Measurements from ENCODE around the gene EMC9.

Gene EMC9

DNA sequence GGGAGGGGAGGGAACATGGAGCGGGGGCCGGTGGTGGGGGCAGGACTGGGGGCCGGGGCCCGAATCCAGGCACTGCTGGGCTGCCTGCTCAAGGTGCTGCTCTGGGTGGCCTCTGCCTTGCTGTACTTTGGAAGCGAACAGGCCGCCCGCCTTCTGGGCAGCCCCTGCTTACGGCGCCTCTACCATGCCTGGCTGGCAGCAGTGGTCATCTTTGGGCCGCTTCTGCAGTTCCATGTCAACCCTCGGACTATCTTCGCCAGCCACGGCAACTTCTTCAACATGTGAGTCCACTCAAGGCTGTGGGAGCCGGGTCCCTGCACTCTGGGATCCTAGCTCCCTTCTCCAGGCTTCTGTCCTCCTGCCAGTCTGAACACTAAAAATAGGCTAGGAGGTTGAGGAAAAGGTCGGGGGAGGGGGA lies 9.8 kb downstream of the EMC9 start:
- no peak for DNase-seq (ENCODE audit: low read depth in 2 of 2)

DNA sequence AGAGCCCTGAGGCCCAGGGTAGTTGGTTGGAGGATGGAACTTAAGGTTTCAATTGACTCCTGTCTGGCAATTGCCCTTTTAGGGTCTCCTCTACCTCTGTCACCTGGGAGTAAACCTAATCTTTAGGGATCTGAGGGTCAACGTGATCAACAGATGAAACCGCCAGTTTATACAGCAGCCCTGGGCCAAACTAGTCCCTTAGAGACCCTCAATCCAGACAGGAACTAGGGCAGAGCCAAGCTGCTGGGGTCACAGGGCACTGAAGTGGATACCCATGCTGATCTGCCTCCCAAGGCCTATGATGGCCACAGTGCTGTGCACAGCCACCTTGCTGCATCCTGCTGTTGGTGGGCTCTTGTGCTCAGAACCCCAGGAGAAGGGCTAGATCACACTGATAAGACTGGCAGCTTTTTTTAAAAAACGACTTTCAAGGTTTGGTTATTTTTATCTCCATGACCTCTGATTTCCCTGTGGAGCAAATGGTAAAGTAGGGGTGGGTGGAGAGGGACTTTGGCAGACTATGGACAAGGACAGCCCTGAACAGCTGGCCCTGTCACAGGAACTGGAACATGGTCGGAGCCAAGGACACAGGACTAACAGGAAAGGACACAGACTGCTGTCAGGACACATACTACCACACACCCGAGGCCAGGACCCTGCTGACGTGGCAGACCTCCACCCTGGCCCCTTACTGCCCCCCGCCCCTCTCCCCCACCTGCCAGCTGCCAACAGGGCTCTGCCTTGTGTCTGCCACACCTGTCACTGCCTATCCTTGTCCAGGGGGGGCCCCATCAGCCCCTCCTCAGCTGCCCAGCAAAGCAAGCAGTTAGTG lies 10.5 kb downstream of the EMC9 start:
- no peak for DNase-seq (ENCODE audit: low read depth in 2 of 2)

DNA sequence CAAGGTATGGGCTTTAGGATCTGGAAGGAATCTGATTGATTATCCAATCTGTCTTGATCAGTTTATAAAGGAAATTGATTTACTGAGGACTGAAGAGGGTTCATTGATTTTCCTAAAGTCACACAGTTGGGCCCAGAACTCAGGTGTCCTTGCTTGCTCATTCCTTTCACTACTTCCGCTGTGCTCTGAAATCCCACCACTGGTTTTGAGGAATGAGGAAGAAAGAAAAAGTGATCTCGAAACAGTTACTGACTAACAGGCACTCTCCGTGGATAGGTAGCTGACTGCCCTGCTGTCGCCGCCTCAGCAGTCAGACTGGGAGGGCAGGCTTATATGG lies 11.0 kb downstream of the EMC9 start, which contains the start of gene FITM1:
FITM1 (plus strand) TSS at position 280 of the 337 bp plus-strand sequence. CDS start 905 bp downstream, outside the sequence.
- no peak for DNase-seq (ENCODE audit: low read depth in 2 of 2)

DNA sequence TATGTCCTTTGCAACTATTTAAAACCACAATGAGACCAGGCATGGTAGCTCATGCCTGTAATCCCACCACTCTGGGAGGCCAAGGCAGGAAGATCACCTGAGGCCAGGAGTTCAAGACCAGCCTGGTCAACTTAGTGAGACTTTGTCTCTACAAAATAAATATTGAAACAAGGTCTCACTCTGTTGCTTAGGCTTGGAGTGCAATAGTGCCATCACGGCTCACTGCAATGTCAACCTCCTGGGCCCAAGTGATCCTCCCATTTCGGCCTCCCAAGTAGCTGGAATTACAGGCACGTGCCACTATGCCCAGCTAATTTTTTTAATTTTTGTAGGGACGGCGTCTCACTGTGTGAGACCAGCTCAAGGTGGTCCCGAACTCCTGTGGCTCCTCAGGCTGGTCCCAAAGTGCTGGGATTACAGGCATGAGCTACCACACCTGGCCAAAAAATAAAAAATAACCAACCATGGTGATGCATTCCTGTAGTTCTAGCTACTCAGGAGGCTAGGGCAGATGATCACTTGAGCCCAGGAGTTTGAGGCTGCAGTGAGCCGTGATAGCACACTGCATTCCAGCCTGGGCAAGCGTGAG lies 11.9 kb downstream of the EMC9 start:
- no peak for DNase-seq (ENCODE audit: low read depth in 2 of 2)

DNA sequence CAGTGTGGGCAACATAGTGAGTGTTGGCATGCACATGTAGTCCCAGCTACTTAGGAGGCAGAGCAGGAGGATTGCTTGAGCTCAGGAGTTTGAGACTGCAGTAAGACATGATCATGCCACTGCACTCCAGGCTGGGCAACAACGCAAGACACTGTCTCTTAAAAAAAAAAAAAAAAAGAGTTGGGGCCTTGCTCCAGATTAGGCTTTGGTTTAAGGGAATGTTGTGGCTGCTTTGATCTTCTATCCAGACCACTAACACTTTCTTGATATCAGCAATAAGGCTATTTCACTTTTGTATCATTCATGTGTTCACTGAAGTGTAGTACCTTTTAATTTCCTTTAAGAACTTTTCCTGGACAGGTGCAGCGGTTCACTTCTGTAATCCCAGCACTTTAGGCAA lies 13.7 kb downstream of the EMC9 start:
- no peak for DNase-seq (ENCODE audit: low read depth in 2 of 2)

DNA sequence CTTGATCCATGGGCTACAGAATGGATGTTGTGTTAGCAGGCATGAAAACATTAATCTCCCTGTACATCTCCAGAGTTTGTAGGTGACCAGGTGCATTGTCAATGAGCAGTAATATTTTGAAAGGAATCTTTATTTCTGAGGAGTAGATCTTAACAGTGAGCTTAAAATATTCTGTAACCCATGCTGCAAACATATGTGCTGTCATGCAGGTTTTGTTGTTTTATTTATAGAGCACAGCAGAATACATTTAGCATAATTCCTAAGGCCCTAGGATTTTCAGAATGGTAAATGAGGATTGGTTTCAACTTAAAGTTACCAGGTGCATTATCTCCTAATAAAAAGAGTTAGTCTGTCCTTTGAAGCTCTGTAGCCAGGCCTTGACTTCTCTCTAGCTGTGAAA lies 14.5 kb downstream of the EMC9 start:
- DNase-seq (ENCODE audit: low read depth in 2 of 2): no peak

DNA sequence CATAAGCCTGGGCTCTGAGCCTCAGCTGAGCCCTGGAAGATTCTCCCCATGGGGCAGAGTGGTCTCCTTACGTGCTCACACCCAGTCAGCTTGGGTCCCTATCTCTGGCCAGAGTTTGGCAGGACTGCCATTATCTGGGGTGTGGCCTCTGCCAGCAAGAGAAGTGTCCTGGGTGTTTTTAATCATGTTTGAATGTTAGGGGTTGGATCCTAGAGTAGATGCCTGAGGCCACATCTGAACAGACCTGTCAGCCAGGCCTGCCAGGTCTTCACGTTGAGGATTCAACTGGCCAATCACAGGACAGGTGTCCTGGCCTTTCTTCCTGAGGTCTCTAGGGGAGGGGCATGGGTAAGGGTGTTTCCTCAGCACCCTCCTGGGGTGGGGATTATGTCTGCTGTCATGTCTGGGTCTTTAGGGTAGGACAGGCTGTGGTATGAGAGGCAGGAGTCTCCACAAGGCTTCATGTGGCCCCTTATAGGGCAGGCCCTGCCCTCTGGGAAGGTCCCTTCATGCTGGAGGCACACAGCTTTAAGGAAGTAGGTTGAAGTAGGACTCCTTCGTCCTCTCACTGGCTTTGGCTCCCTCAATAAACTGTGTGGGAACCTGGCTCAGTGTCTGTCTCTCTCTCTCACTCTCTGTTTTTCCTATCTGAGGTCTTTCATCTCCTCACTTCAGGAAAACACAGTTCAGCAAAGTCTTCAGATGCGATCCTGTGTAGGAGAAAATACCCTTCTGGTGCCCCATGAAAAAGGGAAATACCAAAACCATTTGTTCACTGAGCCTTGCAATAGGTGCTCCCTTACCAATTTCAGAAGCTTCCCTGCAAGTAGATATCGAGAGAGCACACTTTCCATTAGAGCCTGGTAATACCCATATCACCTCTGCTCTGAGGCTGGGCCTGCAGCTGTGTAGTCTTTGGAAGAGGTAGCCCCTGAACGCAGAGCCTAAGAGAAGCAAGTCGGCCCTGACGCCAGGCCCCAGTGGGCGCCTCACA lies 17.7 kb downstream of the EMC9 start:
- no peak for DNase-seq (ENCODE audit: low read depth in 2 of 2)

DNA sequence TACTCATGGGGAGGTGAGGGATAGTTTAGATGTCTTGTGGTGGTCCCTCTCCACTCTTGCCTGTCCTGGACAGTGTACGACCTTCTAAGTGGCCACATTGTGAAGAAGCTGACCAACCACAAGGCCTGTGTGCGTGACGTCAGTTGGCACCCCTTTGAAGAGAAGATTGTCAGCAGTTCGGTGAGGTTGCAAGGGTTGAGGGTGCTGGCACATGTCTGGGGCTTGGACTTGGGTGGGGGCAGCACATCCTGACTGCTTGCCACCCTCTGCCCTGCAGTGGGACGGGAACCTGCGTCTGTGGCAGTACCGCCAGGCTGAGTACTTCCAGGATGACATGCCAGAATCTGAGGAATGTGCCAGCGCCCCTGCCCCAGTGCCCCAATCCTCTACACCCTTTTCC lies 18.5 kb downstream of the EMC9 start:
- DNase-seq (ENCODE audit: low read depth in 2 of 2): no peak

DNA sequence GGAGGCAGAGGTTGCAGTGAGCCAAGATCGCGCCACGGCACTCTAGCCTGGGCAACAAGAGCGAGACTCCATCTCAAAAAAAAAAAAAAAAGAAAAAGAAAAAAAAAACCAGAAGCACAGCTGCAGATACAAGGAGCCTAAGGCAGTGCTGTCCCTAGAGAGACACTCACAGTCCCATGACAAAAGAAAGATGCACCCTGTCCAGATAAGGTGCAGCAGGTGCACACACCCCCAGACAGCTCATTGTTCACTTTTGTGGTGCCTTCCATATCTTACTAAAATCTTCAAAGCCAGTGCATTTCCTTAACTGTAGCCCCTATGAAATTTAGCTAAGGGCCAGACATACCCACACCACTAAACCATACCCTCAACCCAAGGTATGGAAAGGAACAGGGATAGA lies 19.0 kb downstream of the EMC9 start:
- no peak for DNase-seq (ENCODE audit: low read depth in 2 of 2)

DNA sequence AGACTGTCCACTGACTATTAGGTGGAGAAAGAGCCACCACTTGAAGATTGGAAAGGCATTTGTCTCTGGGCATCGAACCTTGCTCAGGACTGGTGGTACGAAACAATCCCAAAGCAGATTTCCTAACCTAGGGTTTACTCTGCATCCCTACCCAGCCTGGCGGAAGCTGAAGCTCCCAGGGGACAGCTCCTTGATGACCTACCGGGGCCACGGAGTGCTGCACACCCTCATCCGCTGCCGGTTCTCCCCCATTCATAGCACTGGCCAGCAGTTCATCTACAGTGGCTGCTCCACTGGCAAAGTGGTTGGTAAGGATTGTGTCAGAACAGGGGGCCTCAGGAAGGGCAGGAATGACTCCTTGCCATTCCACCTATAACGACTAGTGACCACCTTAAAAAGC lies 20.2 kb downstream of the EMC9 start:
- no peak for DNase-seq (ENCODE audit: low read depth in 2 of 2)

DNA sequence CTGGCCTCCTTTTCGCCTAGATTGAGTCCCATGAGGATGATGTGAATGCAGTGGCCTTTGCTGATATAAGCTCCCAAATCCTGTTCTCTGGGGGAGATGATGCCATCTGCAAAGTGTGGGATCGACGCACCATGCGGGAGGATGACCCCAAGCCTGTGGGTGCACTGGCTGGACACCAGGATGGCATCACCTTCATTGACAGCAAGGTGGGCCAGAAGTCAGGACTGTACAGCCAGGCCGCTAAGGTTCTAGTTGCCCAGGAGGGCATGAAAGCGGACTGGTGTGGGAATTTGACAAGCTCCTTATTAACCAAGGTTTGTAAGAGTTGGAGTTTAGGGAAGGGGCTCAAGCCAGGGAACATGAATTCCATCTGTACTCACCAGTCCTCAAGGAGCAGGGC lies 21.7 kb downstream of the EMC9 start:
- no peak for DNase-seq (ENCODE audit: low read depth in 2 of 2)

DNA sequence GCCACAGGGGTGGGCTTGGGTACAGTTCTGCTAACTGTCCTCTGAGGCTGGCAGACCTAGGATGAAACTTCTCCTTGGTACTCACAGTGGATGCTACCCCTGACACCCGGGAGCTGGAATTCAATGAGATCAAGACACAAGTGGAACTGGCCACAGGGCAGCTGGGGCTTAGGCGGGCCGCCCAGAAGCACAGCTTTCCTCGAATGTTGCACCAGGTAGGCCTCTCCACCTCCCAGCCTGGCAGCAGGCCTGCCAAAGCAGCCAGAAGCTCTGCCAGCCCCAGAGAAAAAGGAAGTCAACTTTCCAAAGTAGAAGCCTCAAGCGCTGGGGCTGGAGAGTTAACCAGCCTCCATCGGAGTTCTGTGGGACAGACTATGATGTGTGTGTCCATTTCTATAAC lies 24.2 kb downstream of the EMC9 start:
- no peak for DNase-seq (ENCODE audit: low read depth in 2 of 2)

DNA sequence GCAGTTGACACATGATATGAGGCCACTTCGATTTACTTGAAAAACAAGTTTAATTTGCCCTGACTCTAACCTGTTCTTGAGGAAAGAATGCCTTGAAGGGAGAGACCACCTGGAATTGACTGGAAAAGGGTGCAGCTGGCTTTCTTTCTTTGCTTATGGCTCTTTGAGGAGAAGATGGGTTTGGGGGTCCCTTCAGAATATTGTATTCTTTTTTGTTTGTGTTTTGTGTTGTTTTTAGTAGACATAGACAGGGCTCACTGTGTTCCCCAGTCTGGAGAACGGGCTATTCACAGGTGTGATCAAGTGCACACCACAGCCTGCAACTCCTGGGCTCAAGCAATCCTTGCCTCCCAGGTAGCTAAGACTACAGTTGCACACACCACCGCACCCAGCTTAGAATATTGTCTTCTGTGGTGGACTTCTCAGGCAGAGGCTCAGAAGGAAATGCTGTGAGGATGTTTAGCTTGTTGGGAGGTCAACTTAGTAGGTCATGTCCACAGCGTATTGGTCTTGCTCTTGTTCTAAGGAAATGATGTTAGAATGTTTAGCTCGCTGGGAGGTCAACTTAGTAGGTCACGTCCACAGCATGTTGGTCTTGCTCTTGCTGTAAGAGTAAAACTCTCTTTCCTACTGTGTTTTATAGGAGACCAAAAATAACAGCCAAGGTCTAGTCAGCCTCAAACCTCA lies 25.1 kb downstream of the EMC9 start:
- DNase-seq (ENCODE audit: low read depth in 2 of 2): no peak

DNA sequence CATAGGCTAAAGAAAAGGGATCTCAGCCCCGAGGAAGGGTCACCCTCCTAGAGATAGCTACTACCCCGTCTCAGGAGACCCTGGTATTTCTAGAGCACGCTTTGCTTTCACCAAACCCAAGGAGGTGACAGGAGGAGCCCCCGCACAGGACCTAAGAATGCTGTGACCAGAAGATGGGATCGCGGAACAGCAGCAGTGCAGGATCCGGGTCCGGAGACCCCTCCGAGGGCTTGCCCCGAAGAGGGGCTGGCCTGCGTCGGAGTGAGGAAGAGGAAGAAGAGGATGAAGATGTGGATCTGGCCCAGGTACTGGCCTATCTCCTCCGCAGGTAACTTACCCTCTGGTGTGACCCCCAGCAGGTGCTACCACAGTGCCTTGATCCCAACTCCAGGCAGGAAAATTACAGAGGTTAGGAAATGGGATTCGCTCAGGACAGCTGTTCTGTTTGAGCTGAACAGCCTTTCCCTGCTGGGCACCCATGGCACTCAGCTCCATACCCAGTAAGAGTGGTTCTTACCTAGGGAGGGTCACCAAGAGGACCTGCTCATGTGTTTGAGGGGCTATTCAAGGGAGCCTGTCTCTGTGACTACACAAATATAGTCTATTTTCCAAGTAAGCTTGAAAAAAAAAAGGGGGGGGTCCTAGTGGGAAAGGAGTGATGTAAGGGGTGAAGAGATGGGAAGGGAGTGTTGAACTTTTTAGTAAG lies 25.8 kb downstream of the EMC9 start:
- no peak for DNase-seq (ENCODE audit: low read depth in 2 of 2)

DNA sequence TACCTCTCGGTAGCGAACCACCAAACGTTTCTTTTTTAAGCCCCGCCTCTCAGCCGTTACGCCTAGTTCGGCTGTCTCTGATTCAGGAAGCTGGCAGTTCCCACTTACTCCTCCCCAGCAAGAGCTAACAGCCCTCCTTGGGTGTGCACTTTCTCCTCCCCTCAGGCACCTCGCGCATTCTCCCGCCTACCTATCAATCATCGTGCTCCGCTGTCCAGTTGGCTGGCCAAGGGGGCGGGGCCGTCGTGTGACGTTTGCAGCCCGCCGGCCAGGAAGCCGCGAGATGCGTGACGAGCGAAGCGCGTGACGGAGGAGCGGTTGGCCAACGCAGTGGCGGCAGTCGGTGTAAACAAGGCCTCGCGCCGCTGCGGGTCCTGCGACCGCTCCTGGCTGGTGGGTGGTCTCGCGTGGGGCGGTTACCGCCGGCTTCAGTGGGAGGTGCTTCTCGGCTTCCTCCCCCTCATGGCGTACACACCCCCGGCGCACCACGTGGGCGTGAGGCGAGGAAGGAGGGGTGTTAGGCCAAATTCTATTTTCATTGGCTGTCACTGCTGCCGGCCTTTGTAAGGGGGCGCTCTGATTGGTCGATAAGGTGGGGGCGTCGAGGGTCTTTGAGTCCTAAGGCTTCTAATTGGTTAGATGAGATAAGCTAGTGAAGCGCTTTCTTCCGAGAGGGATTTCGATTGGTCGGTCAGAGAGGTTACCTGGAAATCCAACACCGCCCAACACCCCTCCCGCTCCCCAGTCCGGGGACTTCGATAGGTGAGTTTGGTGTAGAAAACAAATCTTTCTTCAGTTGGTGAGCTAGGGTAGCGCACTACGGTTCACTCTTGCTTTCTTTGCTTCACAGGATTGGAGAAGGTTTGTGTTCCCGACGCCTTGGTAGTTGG lies 26.6 kb downstream of the EMC9 start, which contains the start of the genes DCAF11 and NRL:
DCAF11 (plus strand) TSS at position 246 of the 890 bp plus-strand sequence. CDS start 818 bp downstream, outside the sequence.
NRL (minus strand) TSS at position 418 of the 890 bp plus-strand sequence. CDS start 32,101 bp downstream, outside the sequence.
- DNase-seq (ENCODE audit: low read depth in 2 of 2): peak; percentile 96 to 97

DNA sequence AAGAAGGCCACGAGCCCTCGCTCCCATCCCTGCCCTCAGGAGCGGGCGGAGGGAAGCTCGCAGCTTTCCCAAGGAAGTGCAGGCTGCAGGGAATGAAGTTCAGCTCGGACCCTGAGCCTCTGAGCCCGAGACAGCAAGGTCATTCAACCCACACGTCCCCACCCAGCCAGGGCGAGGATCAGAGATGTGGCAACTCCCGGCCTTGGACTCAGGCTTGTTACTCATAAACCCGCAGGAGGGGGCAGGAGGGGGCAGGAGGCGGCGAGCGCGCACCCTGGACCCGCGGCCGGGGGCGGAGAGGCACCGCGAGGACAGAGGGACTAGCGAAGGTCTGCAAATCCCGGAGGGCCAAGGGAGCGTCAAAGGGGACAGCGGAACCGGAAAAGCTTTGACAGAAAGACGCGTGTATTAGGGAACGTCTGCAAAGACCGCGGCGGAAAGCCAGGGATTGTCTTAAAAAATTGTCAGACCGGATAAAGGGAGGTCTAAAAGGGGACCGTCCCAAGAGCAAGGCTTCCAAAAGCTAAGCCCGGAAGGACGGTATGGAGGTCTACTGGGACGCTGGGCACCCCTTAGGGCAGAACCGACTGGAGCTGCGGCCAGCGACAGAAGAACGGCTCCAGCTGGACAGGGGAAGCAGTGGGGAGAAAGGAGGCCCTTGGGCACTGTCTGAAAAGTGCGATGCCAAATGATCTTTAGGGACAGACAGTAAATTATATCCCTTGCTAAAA lies 27.4 kb downstream of the EMC9 start:
- peak; percentile 64 to 67 for DNase-seq (ENCODE audit: low read depth in 2 of 2)

DNA sequence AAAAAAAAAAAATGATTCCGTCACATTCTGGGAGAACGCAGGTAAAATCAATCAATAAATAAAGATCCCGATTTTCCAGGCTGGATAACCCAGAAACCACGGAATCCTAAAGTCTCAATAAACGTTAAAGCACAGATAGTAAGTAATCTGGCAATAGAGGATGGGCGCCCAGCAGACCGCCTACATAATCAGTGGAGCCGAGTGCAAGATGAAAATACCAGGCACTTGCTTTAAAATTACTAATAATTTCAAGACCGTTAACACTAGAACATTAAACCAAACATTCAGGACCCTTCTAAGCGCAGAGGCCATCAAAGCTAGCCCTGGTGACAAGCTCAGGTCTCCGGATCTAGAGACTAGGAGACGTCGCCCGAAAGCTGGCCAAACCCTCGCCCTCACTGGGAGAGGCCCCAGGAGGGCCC lies 28.0 kb downstream of the EMC9 start:
- DNase-seq (ENCODE audit: low read depth in 2 of 2): no peak

DNA sequence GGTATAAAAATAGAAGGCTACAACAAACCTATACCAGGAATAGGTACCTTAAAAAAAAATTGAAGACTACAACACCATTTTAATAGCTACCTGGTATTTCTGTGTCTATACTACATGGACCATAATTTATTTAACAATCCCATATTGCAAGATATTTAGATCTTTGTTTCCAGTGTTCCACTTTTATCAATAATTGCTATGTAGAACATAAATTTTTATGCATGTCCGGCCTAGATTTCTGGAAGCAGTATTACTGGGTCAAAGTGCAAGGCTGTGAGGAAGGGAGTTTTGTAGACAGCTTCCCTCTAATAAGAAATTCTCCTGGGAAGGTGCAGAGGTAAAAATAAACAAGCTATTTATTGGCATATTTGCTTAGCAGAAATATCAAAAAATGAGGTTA lies 30.9 kb downstream of the EMC9 start:
- no peak for DNase-seq (ENCODE audit: low read depth in 2 of 2)

DNA sequence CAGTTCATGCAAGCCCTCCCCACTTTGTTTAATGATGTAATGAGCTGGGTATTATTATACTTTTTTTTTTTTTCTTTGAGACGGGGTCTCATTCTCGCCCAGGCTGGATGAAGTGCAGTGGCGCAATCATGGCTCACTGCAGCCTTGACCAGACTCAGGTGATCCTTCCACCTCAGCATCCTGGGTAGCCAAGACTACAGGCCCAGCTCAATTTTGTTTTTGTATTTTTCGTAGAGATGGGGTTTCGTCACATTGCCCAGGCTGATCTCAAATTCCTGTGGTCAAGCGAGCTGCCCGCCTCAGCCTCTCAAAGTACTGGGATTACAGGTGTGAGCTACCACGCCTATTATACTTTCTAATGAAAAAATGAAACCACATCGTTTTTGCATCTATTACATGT lies 31.3 kb downstream of the EMC9 start:
- DNase-seq (ENCODE audit: low read depth in 2 of 2): no peak
